Caco-2 (cell line): ENCODE data around the gene DNAJC10. TPM values are rescaled to one million over a fixed set of nuclear protein-coding genes. Genes with fewer than 3 reads are reported as not detected.

ENCODE experiments used
- BruUV-seq: library from RNA; stranded (reverse); fragments of 400-500 nt; replicated peaks from 2 replicates; lab custom pipeline; 2021; lab: Mats Ljungman, UMichigan
- CTCF ChIA-PET: fragments of 300-600 bp; sonication (Branson Sonifier 250); formaldehyde crosslinking; loops from one replicate; lab custom pipeline; 2022; ENCODE audit warnings: antibody characterized with exemption; lab: Charles Lee
- POLR2A ChIA-PET: fragments of 300-600 bp; sonication (Branson Sonifier 250); formaldehyde crosslinking; loops from one replicate; lab custom pipeline; 2022; ENCODE audit warnings: antibody characterized with exemption; lab: Charles Lee
- DNase-seq, 2 experiments: peaks; one replicate each; pipeline versions ENCODE4 v3.0.0 to v3.0.0-alpha.2; 2020 to 2022
- H3K27me3 ChIP-seq: replicated peaks from 2 replicates; pipeline ENCODE4 v1.6.0; 2011; ENCODE audit warnings: low read length; ENCODE audit not compliant: control insufficient read depth, insufficient read depth
- H3K36me3 ChIP-seq: 2 replicates; pipeline ENCODE4 v1.5.1; 2011; ENCODE audit warnings: low read length; ENCODE audit not compliant: control insufficient read depth, insufficient read depth
- H3K4me1 ChIP-seq: fragments of 250-450 bp; sonication (Bioruptor Pico); 2 replicates; pipeline ENCODE4 v1.5.1; 2020; ENCODE audit warnings: mild to moderate bottlenecking
- H3K4me3 ChIP-seq: 2 replicates; pipeline ENCODE4 v1.5.1; 2011; ENCODE audit warnings: low read depth, mild to moderate bottlenecking, control low read depth, low read length
- H3K9me3 ChIP-seq: fragments of 250-450 bp; sonication (Bioruptor Pico); 2 replicates; pipeline ENCODE4 v1.5.1; 2020; ENCODE audit warnings: mild to moderate bottlenecking, moderate library complexity
- H3K27ac Mint-ChIP-seq: one replicate; pipeline ENCODE4 v1.8.0; 2022; ENCODE audit warnings: mixed read lengths; ENCODE audit not compliant: unreplicated experiment
- H3K27me3 Mint-ChIP-seq: one replicate; pipeline ENCODE4 v1.8.0; 2022; ENCODE audit warnings: mixed read lengths; ENCODE audit not compliant: insufficient read depth, unreplicated experiment
- H3K36me3 Mint-ChIP-seq: one replicate; pipeline ENCODE4 v1.8.0; 2022; ENCODE audit warnings: mild to moderate bottlenecking, mixed read lengths; ENCODE audit not compliant: insufficient read depth, unreplicated experiment
- H3K4me1 Mint-ChIP-seq: one replicate; pipeline ENCODE4 v1.8.0; 2022; ENCODE audit warnings: low read depth, mixed read lengths; ENCODE audit not compliant: unreplicated experiment
- H3K4me3 Mint-ChIP-seq: one replicate; pipeline ENCODE4 v1.8.0; 2022; ENCODE audit warnings: mild to moderate bottlenecking, moderate library complexity, mixed read lengths; ENCODE audit not compliant: unreplicated experiment
- H3K9me3 Mint-ChIP-seq: one replicate; pipeline ENCODE4 v1.8.0; 2022; ENCODE audit warnings: mixed read lengths; ENCODE audit not compliant: unreplicated experiment
- intact Hi-C: fragments of 100-400 bp; cut with micrococcal nuclease; formaldehyde crosslinking; loops from one replicate; pipeline ENCODE4 v1.10.0; 2022; ENCODE audit not compliant: unreplicated experiment
- total RNA-seq: library from RNA; stranded (reverse); gene quantifications from 2 replicates; pipeline ENCODE4 v1.2.3, GENCODE V29; 2022
- TF ChIP-seq, protein P1 (sequence below), 2 experiments: fragments of 200-600 bp in 1 of 2; IDR thresholded peaks; 1 replicate in 1 of 2; 2 replicates in 1 of 2; pipeline versions ENCODE4 v1.5.1 to v1.8.0; 2011 to 2022; ENCODE audit warnings: antibody characterized with exemption in 1 of 2, control low read depth in 1 of 2, inconsistent platforms in 1 of 2, low read depth in 1 of 2, low read length in 1 of 2, mild to moderate bottlenecking in 1 of 2, moderate library complexity in 1 of 2; ENCODE audit not compliant: insufficient read depth in 1 of 2, severe bottlenecking in 1 of 2, unreplicated experiment in 1 of 2

The DNAJC10 gene
- total RNA-seq, 1 experiment from 2014 or later, result 109 TPM

DNA sequence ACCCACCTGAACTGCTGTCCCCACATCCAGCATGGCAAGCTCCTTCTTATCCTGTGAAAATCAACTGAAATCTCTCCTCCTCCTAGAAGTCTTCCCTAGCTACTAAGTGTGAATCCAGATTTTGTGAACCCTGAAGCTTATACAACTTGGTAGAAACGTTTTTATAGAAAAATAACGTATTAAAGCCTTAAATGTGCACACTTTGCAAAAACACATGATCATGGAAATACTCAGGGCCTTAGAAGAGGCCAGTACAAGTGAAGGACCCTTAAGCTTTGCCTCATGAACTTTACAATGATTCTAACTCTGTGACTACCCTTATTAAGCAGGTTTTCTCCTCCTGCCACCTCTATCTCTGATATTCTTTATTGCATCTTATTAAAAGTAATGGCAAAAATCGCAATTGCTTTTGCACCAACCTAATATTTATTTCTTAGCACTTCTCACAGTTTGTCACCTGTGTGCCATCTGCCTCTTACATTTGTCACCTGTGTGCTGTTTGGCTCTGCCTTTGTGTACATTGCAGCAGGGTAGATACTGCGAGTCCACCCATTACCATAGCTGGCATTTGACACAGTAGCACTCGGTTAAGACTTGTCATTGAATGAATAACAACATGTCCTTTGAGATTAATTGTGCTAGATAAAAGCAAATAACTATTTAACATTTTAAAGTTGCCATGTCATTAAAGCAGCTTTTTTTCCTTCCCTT lies 108.2 kb downstream of the DNAJC10 start:
- peak overlapping the region; percentile 56 for H3K27ac Mint-ChIP-seq
- CTCF ChIA-PET, result interaction anchor here (1.6 kb wide), 1 partner anchor 9 kb away, joined by 5 read pairs; no protein-coding TSS in a partner anchor
- POLR2A ChIA-PET, result no interaction called here

DNA sequence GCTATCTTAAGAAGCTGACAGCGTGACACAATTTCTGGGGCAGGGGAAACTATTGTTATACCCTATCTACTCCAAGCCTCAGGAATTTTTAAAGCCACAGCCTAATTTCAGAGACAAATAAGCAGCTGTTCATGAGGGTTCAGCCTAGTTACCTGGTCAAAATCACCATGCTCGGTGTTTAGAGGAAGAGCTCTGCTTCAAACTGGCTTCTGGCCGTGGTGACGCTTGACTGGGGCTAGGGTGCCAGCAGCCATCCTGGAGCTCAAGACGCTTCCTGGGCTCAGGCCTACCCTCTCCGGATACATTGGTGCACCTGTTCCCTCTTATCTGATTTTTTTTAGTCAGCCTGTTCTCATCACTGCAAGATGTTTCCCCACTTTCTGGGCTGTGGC lies 108.7 kb downstream of the DNAJC10 start:
- H3K9me3 Mint-ChIP-seq, result no peaks in the 10 kb centered on the region
- no peaks in the 10 kb centered on the region for H3K9me3 ChIP-seq
- H3K27ac Mint-ChIP-seq, result no peak overlapping the region
- ChIA-PET CTCF (interaction anchor here (1.6 kb wide), 1 partner anchor 10 kb away, joined by 5 read pairs; no protein-coding TSS in a partner anchor), POLR2A (no interaction called here)
- H3K4me1 ChIP-seq, result peaks cover 36% of the 10 kb centered on the region
- TF ChIP-seq, protein P1, sequence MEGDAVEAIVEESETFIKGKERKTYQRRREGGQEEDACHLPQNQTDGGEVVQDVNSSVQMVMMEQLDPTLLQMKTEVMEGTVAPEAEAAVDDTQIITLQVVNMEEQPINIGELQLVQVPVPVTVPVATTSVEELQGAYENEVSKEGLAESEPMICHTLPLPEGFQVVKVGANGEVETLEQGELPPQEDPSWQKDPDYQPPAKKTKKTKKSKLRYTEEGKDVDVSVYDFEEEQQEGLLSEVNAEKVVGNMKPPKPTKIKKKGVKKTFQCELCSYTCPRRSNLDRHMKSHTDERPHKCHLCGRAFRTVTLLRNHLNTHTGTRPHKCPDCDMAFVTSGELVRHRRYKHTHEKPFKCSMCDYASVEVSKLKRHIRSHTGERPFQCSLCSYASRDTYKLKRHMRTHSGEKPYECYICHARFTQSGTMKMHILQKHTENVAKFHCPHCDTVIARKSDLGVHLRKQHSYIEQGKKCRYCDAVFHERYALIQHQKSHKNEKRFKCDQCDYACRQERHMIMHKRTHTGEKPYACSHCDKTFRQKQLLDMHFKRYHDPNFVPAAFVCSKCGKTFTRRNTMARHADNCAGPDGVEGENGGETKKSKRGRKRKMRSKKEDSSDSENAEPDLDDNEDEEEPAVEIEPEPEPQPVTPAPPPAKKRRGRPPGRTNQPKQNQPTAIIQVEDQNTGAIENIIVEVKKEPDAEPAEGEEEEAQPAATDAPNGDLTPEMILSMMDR (IDR thresholded peaks at IDR 0.05; ENCODE audit: insufficient read depth in 1 of 2, low read depth in 1 of 2, low read length in 1 of 2, severe bottlenecking in 1 of 2, unreplicated experiment in 1 of 2), result no peak
- BruUV-seq, result no TSS peak
- H3K4me3 ChIP-seq, result no peak overlapping the region
- intact Hi-C loops, result no loop called here
- no peaks in the 10 kb centered on the region for H3K36me3 Mint-ChIP-seq
- H3K27me3 ChIP-seq, result no peaks in the 10 kb centered on the region
- no peaks in the 10 kb centered on the region for H3K27me3 Mint-ChIP-seq
- no peak for DNase-seq
- peaks cover 36% of the 10 kb centered on the region for H3K4me1 Mint-ChIP-seq
- peak overlapping the region; percentile 9 for H3K4me3 Mint-ChIP-seq
- no peaks in the 10 kb centered on the region for H3K36me3 ChIP-seq

More for the DNA sequence above, 108.2 kb downstream of the DNAJC10 start:
- intact Hi-C loops, result no loop called here
- no peaks in the 10 kb centered on the region for H3K9me3 ChIP-seq
- TF ChIP-seq, protein P1 (IDR thresholded peaks at IDR 0.05; ENCODE audit: insufficient read depth in 1 of 2, low read depth in 1 of 2, low read length in 1 of 2, severe bottlenecking in 1 of 2, unreplicated experiment in 1 of 2), result no peak
- H3K36me3 Mint-ChIP-seq, result no peaks in the 10 kb centered on the region
- no peak for DNase-seq
- no TSS peak for BruUV-seq
- no peaks in the 10 kb centered on the region for H3K36me3 ChIP-seq
- peaks cover 36% of the 10 kb centered on the region for H3K4me1 ChIP-seq
- peak overlapping the region; percentile 9 for H3K4me3 Mint-ChIP-seq
- no peaks in the 10 kb centered on the region for H3K27me3 Mint-ChIP-seq
- H3K27me3 ChIP-seq, result no peaks in the 10 kb centered on the region
- H3K9me3 Mint-ChIP-seq, result no peaks in the 10 kb centered on the region
- no peak overlapping the region for H3K4me3 ChIP-seq
- H3K4me1 Mint-ChIP-seq, result peaks cover 36% of the 10 kb centered on the region

DNA sequence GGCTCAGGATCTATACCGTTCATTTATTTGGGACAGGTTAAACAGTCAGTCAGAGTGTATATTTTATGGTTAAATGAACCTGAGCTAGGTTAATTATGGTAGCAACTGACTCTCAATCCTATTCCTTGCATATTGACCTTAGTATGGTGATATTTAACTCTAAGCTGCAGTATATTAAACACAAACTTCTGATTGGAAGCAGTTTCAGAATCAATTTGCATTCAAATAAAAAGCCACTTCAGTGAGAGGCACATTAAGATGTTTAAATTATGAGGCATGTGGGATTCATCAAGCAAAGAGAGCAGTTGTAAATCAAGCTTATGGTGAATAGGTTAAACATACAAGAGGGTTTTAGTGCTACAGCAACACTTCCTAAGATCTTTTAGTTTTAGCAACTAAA lies 110.0 kb downstream of the DNAJC10 start:
- Histone ChIP-seq H3K4me1 (peaks cover 36% of the 10 kb centered on the region), H3K36me3 (no peaks in the 10 kb centered on the region), H3K27me3 (no peaks in the 10 kb centered on the region), H3K9me3 (no peaks in the 10 kb centered on the region), H3K4me3 (no peak overlapping the region)
- intact Hi-C loops, result no loop called here
- Mint-ChIP-seq H3K27me3 (no peaks in the 10 kb centered on the region), H3K9me3 (no peaks in the 10 kb centered on the region), H3K4me3 (no peak overlapping the region), H3K27ac (no peak overlapping the region), H3K4me1 (peaks cover 36% of the 10 kb centered on the region), H3K36me3 (no peaks in the 10 kb centered on the region)
- POLR2A ChIA-PET, result no interaction called here
- CTCF ChIA-PET, result interaction anchor here (0.5 to 0.7 kb wide), 4 partner anchors 81 to 947 kb away, joined by 3 to 6 read pairs (median 4); no protein-coding TSS in a partner anchor
- no peak for DNase-seq
- no TSS peak for BruUV-seq
- TF ChIP-seq, protein P1 (IDR thresholded peaks at IDR 0.05; ENCODE audit: insufficient read depth in 1 of 2, low read depth in 1 of 2, low read length in 1 of 2, severe bottlenecking in 1 of 2, unreplicated experiment in 1 of 2), result no peak
